ENCODE results near the gene ENDOU. TPM values are rescaled to one million over a fixed set of nuclear protein-coding genes. Genes with fewer than 3 reads are reported as not detected.

Gene ENDOU
- total and polyA plus RNA-seq, 5 donors from 2014 or later, result 0.45 TPM; not detected in 4

GRCh38 chr12:47721431-47721973 lies 3.8 kb downstream of the ENDOU start:
- peaks cover 0 to 11% (median 4%) of the 10 kb centered on the region in 4 donors for H3K4me1 Mint-ChIP-seq
- no peaks in the 10 kb centered on the region for H3K9me3 ChIP-seq (ENCODE audit: control insufficient read depth in 2 of 2, low read length in 2 of 2)
- H3K36me3 Mint-ChIP-seq, result peaks cover 26% of the 10 kb centered on the region
- no peak for ATAC-seq (ENCODE audit: low read depth in 2 of 2)
- no peaks in the 10 kb centered on the region for H3K9me3 Mint-ChIP-seq
- no peak overlapping the region for H3K4me3 ChIP-seq (ENCODE audit: low read depth, low read length)
- no peaks in the 10 kb centered on the region for H3K4me1 ChIP-seq (ENCODE audit: control insufficient read depth, insufficient read depth, low read length, poor library complexity, severe bottlenecking)
- peaks cover 4% of the 10 kb centered on the region for H3K36me3 ChIP-seq (ENCODE audit: control insufficient read depth, insufficient read depth, low read length)
- H3K27me3 Mint-ChIP-seq, result no peaks in the 10 kb centered on the region
- no peaks in the 10 kb centered on the region for H3K27me3 ChIP-seq (ENCODE audit: control insufficient read depth, insufficient read depth, low read length)
- H3K27ac Mint-ChIP-seq, result no peak overlapping the region
- no peak overlapping the region for H3K4me3 Mint-ChIP-seq
- H3K27ac ChIP-seq (ENCODE audit: insufficient read depth, low read length, poor library complexity, severe bottlenecking), result no peak overlapping the region
- DNase-seq, result no peak

DNA sequence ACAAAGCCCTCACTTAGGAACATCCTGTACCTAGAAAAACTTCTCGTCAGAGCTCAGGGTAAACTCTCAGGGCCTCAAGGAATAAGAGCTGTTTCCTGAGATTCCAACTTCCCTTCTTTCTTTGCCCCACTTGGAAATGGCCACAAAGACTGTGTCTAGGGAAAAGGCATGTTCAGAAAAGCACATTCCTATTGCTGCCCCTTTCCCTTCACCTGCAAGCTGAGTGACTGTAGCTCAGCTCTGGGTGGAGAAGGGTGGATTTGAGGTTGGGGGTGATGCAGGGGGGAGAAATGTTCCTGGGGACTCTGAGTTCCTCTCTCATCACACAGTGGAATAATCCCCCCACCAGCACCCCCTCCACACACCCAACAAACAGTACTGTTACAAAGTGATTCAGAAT lies 6.8 kb downstream of the ENDOU start:
- peak overlapping the region in 1 of 3 donors; percentile 85 for H3K27ac Mint-ChIP-seq
- Histone ChIP-seq H3K27ac (ENCODE audit: insufficient read depth, low read length, poor library complexity, severe bottlenecking) (no peak overlapping the region), H3K36me3 (ENCODE audit: control insufficient read depth, insufficient read depth, low read length) (peaks cover 4% of the 10 kb centered on the region), H3K9me3 (ENCODE audit: control insufficient read depth in 2 of 2, low read length in 2 of 2) (no peaks in the 10 kb centered on the region), H3K27me3 (ENCODE audit: control insufficient read depth, insufficient read depth, low read length) (no peaks in the 10 kb centered on the region), H3K4me3 (ENCODE audit: low read depth, low read length) (no peak overlapping the region), H3K4me1 (ENCODE audit: control insufficient read depth, insufficient read depth, low read length, poor library complexity, severe bottlenecking) (peaks cover 4% of the 10 kb centered on the region)
- DNase-seq (no peak), ATAC-seq (ENCODE audit: low read depth in 2 of 2) (no peak)
- no peak overlapping the region for H3K4me3 Mint-ChIP-seq
- peaks cover 12% of the 10 kb centered on the region for H3K36me3 Mint-ChIP-seq
- H3K4me1 Mint-ChIP-seq, result peaks cover 5 to 20% (median 10%) of the 10 kb centered on the region in 4 donors
- H3K27me3 Mint-ChIP-seq, result no peaks in the 10 kb centered on the region
- no peaks in the 10 kb centered on the region for H3K9me3 Mint-ChIP-seq

GRCh38 chr12:47717443-47718193 lies 7.7 kb downstream of the ENDOU start:
- H3K9me3 Mint-ChIP-seq, result no peaks in the 10 kb centered on the region

GRCh38 chr12:47717046-47717442 lies 8.2 kb downstream of the ENDOU start:
- peak overlapping the region in 1 of 3 donors; percentile 85 for H3K27ac Mint-ChIP-seq
- H3K27ac ChIP-seq (ENCODE audit: insufficient read depth, low read length, poor library complexity, severe bottlenecking), result no peak overlapping the region
- H3K4me3 ChIP-seq (ENCODE audit: low read depth, low read length), result no peak overlapping the region
- H3K4me1 ChIP-seq (ENCODE audit: control insufficient read depth, insufficient read depth, low read length, poor library complexity, severe bottlenecking), result peaks cover 4% of the 10 kb centered on the region
- H3K4me1 Mint-ChIP-seq, result peaks cover 5 to 20% (median 10%) of the 10 kb centered on the region in 4 donors
- peak overlapping the region in 1 of 4 donors; percentile 21 for H3K4me3 Mint-ChIP-seq
- DNase-seq (no peak), ATAC-seq (ENCODE audit: low read depth in 2 of 2) (no peak)
- H3K27me3 Mint-ChIP-seq, result no peaks in the 10 kb centered on the region
- peaks cover 8% of the 10 kb centered on the region for H3K36me3 Mint-ChIP-seq
- peaks cover 4% of the 10 kb centered on the region for H3K36me3 ChIP-seq (ENCODE audit: control insufficient read depth, insufficient read depth, low read length)
- H3K9me3 ChIP-seq (ENCODE audit: control insufficient read depth in 2 of 2, low read length in 2 of 2), result no peaks in the 10 kb centered on the region
- no peaks in the 10 kb centered on the region for H3K9me3 Mint-ChIP-seq
- no peaks in the 10 kb centered on the region for H3K27me3 ChIP-seq (ENCODE audit: control insufficient read depth, insufficient read depth, low read length)

More at GRCh38 chr12:47717443-47718193, 7.7 kb downstream of the ENDOU start:
- Mint-ChIP-seq H3K36me3 (peaks cover 8% of the 10 kb centered on the region), H3K4me1 (peaks cover 5 to 20% (median 10%) of the 10 kb centered on the region in 4 donors), H3K27ac (peak overlapping the region; percentile 78 to 90 (median 85)), H3K27me3 (no peaks in the 10 kb centered on the region), H3K4me3 (peak overlapping the region in 1 of 4 donors; percentile 29)
- H3K9me3 ChIP-seq (ENCODE audit: control insufficient read depth in 2 of 2, low read length in 2 of 2), result no peaks in the 10 kb centered on the region
- H3K36me3 ChIP-seq (ENCODE audit: control insufficient read depth, insufficient read depth, low read length), result peaks cover 4% of the 10 kb centered on the region
- H3K4me1 ChIP-seq (ENCODE audit: control insufficient read depth, insufficient read depth, low read length, poor library complexity, severe bottlenecking), result peaks cover 4% of the 10 kb centered on the region
- H3K27ac ChIP-seq (ENCODE audit: insufficient read depth, low read length, poor library complexity, severe bottlenecking), result no peak overlapping the region
- no peaks in the 10 kb centered on the region for H3K27me3 ChIP-seq (ENCODE audit: control insufficient read depth, insufficient read depth, low read length)
- DNase-seq, result peak in 2 of 3 donors; percentile 44 to 63
- H3K4me3 ChIP-seq (ENCODE audit: low read depth, low read length), result no peak overlapping the region
- peak in 1 of 2 donors; percentile 63 for ATAC-seq (ENCODE audit: low read depth in 2 of 2)

- Mint-ChIP-seq H3K4me3 (no peak overlapping the region), H3K4me1 (peaks cover 5 to 20% (median 9%) of the 10 kb centered on the region in 4 donors), H3K27ac (peak overlapping the region in 1 of 3 donors; percentile 91), H3K36me3 (peaks cover 4% of the 10 kb centered on the region), H3K9me3 (no peaks in the 10 kb centered on the region), H3K27me3 (no peaks in the 10 kb centered on the region)
- Histone ChIP-seq H3K4me3 (ENCODE audit: low read depth, low read length) (no peak overlapping the region), H3K27me3 (ENCODE audit: control insufficient read depth, insufficient read depth, low read length) (no peaks in the 10 kb centered on the region), H3K36me3 (ENCODE audit: control insufficient read depth, insufficient read depth, low read length) (peaks cover under 1% of the 10 kb centered on the region), H3K27ac (ENCODE audit: insufficient read depth, low read length, poor library complexity, severe bottlenecking) (no peak overlapping the region), H3K9me3 (ENCODE audit: control insufficient read depth in 2 of 2, low read length in 2 of 2) (no peaks in the 10 kb centered on the region), H3K4me1 (ENCODE audit: control insufficient read depth, insufficient read depth, low read length, poor library complexity, severe bottlenecking) (peaks cover 4% of the 10 kb centered on the region)
- ATAC-seq (ENCODE audit: low read depth in 2 of 2), result no peak
- no peak for DNase-seq
Measured at GRCh38 chr12:47715877-47716548, 9.3 kb downstream of the ENDOU start.

- Histone ChIP-seq H3K4me1 (ENCODE audit: control insufficient read depth, insufficient read depth, low read length, poor library complexity, severe bottlenecking) (peaks cover 4% of the 10 kb centered on the region), H3K9me3 (ENCODE audit: control insufficient read depth in 2 of 2, low read length in 2 of 2) (no peaks in the 10 kb centered on the region), H3K27ac (ENCODE audit: insufficient read depth, low read length, poor library complexity, severe bottlenecking) (no peak overlapping the region), H3K27me3 (ENCODE audit: control insufficient read depth, insufficient read depth, low read length) (no peaks in the 10 kb centered on the region), H3K4me3 (ENCODE audit: low read depth, low read length) (no peak overlapping the region), H3K36me3 (ENCODE audit: control insufficient read depth, insufficient read depth, low read length) (no peaks in the 10 kb centered on the region)
- peak; percentile 62 to 87 (median 78) for DNase-seq
- peaks cover 5 to 20% (median 10%) of the 10 kb centered on the region in 4 donors for H3K4me1 Mint-ChIP-seq
- peaks cover 4% of the 10 kb centered on the region for H3K36me3 Mint-ChIP-seq
- H3K27ac Mint-ChIP-seq, result peak overlapping the region in 2 of 3 donors; percentile 66 to 91
- peak overlapping the region in 1 of 4 donors; percentile 12 for H3K4me3 Mint-ChIP-seq
- no peaks in the 10 kb centered on the region for H3K9me3 Mint-ChIP-seq
- no peaks in the 10 kb centered on the region for H3K27me3 Mint-ChIP-seq
- peak; percentile 82 to 87 for ATAC-seq (ENCODE audit: low read depth in 2 of 2)
Measured at GRCh38 chr12:47715393-47715876, 9.9 kb downstream of the ENDOU start.

DNA sequence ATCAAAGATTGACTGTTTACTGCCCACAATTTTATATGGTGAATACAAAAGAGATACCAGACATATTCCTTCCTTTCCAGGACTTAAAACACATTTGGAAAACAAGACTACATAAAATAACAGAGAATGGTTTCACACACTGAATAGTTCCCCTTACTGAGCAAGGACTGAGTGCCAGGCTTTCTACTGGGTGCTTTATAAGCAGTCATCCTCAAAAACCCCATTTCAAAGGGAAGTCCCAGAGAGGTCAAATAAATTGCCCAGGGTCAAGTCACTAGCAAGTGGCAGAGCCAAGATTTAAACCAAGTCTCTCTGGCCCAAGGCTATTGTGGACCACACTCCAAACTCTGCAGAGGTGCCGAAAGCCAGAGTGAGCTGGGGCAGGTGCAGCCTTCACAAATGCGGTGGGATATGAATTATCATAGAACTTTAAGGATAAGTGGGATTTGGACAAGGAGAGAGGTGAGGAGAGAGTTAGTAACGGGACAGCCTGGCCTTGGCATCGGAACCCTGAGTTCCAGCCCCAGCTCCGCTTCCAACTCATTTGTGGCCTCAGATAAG lies 10.4 kb downstream of the ENDOU start:
- H3K27ac ChIP-seq (ENCODE audit: insufficient read depth, low read length, poor library complexity, severe bottlenecking), result no peak overlapping the region
- Mint-ChIP-seq H3K36me3 (peaks cover 2% of the 10 kb centered on the region), H3K9me3 (no peaks in the 10 kb centered on the region), H3K27me3 (no peaks in the 10 kb centered on the region), H3K27ac (peak overlapping the region in 1 of 3 donors; percentile 91), H3K4me3 (peak overlapping the region in 1 of 4 donors; percentile 12), H3K4me1 (peaks cover 5 to 20% (median 10%) of the 10 kb centered on the region in 4 donors)
- H3K4me1 ChIP-seq (ENCODE audit: control insufficient read depth, insufficient read depth, low read length, poor library complexity, severe bottlenecking), result peaks cover 4% of the 10 kb centered on the region
- no peak overlapping the region for H3K4me3 ChIP-seq (ENCODE audit: low read depth, low read length)
- no peaks in the 10 kb centered on the region for H3K36me3 ChIP-seq (ENCODE audit: control insufficient read depth, insufficient read depth, low read length)
- no peak for DNase-seq
- no peak for ATAC-seq (ENCODE audit: low read depth in 2 of 2)
- no peaks in the 10 kb centered on the region for H3K9me3 ChIP-seq (ENCODE audit: control insufficient read depth in 2 of 2, low read length in 2 of 2)
- H3K27me3 ChIP-seq (ENCODE audit: control insufficient read depth, insufficient read depth, low read length), result no peaks in the 10 kb centered on the region

All from CD4-positive, CD25-positive, alpha-beta regulatory T cell (primary cell).